GM19193 (cell line): Measurements from ENCODE around the gene SBF2.

Source experiments
- POLR2A ChIP-seq: IDR thresholded peaks from 4 replicates; pipeline ENCODE4 v1.6.1; 2011; ENCODE audit not compliant: insufficient read depth, insufficient read length; ENCODE audit errors: extremely low read depth

Gene SBF2

DNA sequence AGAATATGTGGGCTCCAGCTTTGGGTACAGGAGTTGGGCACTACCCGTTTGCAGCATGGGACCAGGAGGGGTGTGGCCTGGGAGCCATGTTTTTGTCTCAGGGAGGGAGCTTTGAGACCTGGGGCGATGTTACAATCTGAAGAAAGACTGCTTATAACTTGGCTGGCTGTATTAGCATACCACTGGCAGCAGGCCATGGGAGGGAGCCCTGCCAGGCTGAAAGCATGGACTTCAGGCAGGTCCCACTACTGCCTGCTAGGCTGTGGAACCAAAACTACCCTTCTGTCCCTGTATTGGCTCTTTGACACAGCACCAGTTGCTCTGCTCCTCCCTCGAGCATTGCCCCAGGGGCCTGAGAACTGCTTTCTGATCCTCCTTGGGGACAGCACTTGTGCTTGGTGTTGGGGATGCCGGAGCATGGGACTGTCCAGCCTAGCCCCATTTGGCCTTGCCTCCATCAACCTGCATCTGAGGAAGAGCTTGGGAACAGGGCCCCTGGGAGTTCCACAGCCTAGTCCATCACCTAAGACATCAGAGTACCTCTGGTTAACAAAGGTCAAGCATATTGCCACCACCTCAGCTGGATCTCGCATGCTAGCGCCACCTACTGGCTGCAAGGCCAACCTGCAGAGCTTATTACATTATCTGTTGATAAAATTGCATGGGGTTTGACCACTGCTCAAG lies 217.4 kb downstream of the SBF2 start:
- no peak for TF ChIP-seq POLR2A

DNA sequence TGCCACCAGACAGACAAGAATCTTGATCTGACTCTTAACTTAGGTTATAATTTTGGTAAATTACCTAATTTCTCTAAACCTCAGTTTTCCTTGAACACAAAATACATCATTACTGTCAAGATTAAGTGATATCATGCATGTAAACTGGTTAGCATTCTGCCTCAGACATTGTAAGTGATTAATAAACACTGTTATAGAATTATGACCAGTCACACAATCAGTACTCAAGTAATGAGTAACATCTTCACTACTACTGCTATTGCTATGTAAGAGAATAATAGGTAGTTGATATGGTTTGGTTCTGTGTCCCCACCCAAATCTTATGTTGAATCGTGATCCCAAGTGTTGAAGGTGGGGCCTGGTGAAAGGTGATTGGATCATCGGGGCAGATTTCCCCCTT lies 218.9 kb downstream of the SBF2 start:
- no peak for TF ChIP-seq POLR2A

DNA sequence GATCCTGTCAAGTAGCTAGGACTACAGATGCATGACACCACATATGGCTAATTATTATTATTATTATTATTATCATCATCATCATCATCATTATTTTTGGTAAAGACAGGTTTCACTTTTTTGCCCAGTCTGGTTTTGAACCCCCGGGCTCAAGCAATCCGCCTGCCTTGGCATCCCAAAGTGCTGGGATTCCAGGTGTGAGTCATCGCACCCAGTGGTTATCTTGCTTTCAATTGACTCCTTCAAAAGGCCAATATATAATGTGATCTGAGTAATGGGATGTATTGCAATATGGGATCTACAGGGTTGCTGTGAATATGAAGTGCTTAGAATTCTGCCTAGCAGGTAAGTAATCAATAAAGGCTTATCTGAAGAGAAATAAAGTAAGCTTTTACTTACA lies 221.2 kb downstream of the SBF2 start:
- TF ChIP-seq POLR2A, result no peak

DNA sequence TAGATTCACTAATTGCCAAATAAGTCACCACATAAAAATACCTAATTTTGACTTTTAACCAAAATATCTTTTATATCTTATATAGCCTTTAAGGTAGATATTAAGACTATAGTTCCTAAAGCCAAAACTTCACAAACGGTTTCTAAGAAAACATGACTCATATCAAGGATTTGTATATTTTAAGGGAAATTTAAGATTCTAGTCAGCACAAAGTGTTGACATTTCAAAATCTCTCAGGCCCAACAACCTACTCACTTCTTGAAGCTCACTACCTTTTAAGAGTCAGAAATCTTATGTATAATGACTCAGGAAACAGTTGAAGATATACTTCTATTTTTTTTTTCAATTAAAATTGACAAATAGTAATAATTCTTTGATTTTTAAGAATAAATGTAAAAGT lies 221.9 kb downstream of the SBF2 start:
- TF ChIP-seq POLR2A, result no peak

DNA sequence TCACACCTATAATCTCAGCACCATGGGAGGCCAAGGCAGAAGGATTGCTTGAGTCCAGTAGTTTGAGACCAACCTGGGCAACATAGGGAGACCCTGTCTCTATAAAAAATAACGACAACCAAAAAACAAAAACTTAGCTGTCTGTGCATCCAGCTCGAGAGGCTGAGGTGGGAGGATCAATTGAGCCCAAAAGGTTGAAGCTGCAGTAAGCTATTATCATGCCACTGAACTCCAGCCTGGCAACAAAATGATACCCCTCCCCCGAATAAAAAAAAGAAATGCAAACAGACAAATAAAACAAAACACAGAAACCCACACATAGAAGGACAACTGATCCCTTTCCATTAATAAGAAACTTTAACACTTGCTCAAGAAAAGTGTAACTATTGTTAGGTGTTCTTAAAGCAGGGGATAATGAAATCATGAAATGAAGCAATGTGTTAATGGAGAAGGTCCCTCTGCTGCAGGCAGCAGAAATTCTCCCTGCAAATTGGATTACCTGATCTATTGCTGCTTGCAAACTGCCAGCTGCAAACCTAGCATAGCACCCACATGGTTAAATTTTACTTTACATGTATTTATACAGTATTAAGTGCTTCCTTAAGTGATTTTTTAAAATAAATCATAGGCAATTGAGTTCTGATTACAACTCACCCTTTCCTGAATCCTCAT lies 226.3 kb downstream of the SBF2 start:
- no peak for TF ChIP-seq POLR2A

DNA sequence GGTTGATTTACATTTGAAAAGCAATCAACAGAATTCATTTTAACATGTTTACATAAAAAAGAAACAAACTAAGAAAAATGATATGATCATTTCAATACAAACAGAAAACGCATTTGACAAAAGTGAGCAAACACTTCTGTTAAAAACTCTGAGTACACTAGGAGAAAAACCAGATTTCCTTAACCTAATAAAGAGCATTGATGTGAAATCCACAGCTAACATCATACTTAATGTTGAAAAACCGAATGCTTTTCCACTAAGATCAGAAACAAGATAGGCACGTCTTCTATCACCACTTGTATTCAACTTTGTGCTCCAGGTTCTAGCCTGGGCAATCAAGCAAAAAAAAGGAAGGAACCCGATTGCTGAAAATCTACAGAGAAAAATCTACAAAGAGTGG lies 227.6 kb downstream of the SBF2 start:
- no peak for TF ChIP-seq POLR2A

DNA sequence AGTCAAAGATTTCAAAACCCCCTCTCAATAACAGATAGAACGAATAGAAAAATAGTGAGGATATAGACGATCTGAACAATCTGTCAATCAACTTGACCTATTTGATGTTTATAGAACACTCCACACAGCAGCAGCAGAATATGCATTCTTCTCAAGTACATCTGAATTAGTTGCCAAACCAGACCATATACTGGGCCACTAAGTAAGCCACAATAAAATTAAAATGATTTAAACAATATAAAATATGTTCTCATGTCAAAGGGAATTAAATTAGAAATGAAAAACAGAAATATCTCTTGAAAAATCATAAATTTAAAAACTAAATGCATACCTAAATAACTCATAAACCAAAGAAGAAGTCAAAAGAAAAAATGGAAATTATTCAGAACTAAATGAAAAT lies 229.2 kb downstream of the SBF2 start:
- TF ChIP-seq POLR2A, result no peak

DNA sequence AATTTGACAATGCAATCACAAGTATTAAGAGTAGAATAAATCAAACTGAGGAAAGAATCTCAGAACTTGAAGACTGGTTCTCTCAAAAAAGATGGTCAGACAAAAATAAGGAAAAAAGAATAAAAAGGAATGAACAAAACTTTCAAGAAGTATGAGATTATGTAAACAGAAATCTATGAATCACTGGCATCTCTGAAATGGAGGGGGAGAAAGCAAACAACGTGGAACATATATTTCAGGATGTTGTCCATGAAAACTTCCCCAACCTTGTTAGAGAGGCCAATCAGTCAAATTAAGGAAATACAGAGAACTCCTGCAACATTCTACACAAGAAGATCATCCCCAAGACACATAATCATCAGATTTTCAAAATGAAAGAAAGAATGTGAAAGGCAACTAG lies 235.7 kb downstream of the SBF2 start:
- TF ChIP-seq POLR2A, result no peak

DNA sequence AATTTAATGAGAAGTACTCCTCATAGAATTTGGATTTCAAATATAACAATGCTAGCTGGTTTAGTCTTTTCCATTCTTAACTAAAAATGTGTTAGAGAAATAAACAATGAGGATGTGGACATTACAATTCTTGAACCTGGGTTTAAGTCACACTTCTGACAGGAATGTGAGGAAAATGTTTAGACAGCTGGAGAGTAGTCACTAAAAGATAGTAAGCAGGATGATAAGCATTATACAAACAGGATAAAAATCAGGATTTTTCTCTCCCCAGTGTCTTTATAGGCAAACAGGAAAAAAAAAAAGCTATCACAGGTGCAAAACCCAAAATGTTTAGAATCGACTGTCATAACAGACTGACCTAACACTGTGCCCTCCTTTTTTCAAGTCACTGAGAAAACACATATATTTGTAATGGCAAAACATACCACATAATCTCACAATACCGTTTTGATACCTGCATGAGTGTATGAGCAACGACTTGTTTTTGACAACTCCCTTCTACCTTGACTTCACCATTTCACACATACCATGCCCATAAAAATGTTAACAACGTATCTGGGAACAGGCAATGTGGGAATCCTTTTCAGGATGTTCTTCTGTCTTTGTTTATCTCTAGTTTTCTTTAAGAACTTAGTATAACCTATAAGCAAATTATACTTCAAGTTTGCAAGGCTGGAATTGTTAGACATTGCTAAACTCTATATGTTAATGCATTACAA lies 242.0 kb downstream of the SBF2 start:
- no peak for TF ChIP-seq POLR2A

DNA sequence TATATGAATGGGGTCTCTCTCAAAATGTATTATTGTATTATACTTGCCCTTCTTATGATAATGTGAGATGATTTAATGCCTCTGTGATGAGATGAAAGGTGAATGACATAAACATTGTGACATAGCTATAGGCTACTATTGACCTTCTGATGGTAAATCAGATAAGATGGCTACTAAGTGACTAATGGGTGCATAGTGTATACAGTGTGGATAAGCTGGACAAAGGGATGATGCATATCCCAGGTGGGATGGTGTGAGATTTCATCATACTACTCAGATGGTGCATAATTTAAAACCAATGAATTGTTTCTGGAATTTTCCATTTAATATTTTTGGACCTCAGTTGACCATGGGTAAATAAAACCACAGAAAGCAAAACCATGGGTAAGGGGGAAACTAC lies 243.5 kb downstream of the SBF2 start:
- no peak for TF ChIP-seq POLR2A

DNA sequence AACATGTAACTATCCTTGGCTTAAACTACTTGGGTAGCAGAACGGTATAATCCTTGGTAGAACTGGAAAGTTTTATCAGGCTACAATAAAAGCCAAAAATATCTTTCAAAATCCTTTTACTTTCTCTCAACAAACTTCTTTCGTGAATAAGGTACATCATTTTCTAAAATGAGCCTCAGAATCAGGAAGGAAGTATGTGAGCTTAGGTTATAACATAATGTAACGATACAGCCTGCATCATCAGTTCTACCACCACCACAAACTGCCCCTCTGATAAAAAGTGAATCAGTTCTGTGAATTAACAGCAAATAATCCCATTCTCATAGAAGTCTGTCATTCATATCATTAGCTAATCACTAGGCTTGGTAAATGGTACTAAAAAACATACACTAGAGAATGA lies 244.3 kb downstream of the SBF2 start:
- TF ChIP-seq POLR2A, result no peak

DNA sequence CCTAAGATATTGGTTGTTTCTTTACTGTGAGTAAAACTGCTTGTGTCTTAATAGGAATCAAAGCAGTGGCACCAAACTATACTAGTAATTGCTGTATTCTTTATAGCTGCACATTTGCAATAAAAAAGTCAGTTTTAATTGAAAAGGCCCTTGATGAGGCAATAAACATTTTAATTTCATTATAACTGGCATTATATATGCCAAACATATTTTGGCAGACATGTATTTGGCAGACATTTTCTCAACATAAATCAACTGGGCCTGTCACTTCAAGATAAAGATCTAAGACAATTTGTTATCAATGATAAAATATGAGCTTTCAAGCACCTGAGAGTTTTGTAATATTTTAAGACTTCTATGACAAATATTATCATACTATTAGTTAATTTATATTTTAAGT lies 245.7 kb downstream of the SBF2 start:
- no peak for TF ChIP-seq POLR2A

DNA sequence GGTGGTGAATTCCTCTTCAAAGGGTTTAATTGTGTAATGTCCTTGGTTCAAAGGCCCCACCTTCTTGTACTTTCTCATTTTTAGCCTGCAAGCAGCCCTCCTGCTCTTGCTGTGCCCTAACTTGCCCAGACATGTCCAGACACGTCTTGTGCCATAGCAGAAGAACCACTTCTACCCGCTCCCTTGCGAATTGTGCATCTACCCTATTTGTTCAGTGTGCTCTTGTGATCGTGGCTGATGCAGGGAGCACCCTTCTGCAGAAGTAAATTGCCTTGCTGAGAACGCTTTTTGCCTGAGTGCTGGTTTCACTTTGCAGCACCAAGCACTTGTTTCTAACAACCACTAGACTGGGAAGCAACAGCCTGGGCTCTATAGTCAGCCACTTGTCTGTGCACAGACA lies 249.4 kb downstream of the SBF2 start:
- no peak for TF ChIP-seq POLR2A

DNA sequence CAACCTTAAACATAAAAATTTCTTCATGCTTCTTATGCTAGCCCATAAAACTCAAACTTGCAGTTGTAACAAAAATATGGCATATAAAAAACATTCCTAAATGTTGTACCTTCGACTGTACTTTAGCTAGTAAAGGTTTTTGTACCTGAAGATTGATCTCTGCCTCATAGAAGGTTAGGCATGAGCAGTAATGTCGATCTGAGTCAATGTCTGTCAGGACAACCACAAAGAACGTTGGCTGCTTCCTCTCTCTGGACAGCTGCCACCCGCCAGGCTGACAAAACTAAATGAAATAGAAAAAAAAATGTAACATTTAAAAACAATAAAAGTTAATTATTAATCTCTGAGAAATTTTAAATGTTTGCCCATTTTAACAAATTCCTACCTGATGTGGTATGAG lies 251.3 kb downstream of the SBF2 start:
- no peak for TF ChIP-seq POLR2A

DNA sequence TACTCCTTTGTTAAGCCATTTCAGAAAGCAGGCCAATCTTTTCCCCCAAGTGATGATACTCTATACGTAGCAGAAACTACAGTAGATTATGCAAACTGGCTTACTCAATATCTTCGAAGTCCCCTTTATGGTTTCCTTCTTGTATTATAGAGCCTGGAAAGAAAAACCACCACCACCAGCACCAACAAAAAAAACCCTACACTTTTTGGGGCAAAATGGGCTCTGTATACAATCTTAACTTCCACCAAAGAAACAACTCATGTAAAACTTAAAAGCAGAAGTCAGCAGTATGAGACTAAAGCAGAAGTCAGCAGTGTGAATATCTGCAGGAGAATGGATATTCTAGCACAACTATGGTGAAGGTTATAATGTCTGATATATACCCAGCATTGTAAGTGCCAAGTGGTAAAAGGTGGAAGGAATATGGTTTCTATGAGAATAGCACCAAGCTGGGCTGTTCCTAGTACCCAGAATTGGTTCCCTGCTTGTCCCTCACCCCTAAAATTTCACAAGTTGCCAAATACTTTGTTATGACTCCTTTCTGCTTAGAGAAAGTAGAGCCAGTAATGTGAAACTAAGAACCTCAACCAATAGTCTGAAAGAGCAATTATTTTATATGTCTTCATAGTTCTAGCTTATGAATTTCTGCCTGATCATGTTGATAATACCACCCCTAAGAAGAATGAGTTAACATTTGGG lies 252.1 kb downstream of the SBF2 start:
- no peak for TF ChIP-seq POLR2A
